DND-41 (cell line): ENCODE data around the gene CD34.

Experiments
- ATAC-seq: fragments of 200-7000 bp; cut with Tn5 transposase; 3 replicates; pipeline ENCODE4 v1.9.1; 2021; ENCODE audit warnings: low read depth; ENCODE audit not compliant: insufficient read depth
- DNase-seq: peaks from one replicate; pipeline ENCODE4 v3.0.0-alpha.2; 2020
- H2AFZ ChIP-seq: 2 replicates; pipeline ENCODE4 v1.6.0; 2012; ENCODE audit warnings: low read depth, low read length
- H3K27ac ChIP-seq: 2 replicates; pipeline ENCODE4 v1.5.1; 2012; ENCODE audit warnings: low read length, inconsistent platforms
- H3K27me3 ChIP-seq: fragments of 200-600 bp; sonication (generic); 2 replicates; pipeline ENCODE4 v1.6.0; 2012; ENCODE audit warnings: low read length, mild to moderate bottlenecking, inconsistent platforms; ENCODE audit not compliant: insufficient read depth, poor library complexity
- H3K36me3 ChIP-seq: 2 replicates; pipeline ENCODE4 v1.5.1; 2012; ENCODE audit warnings: low read length, inconsistent platforms; ENCODE audit not compliant: insufficient read depth
- H3K4me1 ChIP-seq: 2 replicates; pipeline ENCODE4 v1.5.1; 2012; ENCODE audit warnings: mild to moderate bottlenecking, low read length; ENCODE audit not compliant: insufficient read depth
- H3K4me2 ChIP-seq: 2 replicates; pipeline ENCODE4 v1.6.0; 2012; ENCODE audit warnings: mild to moderate bottlenecking, moderate library complexity, low read length, inconsistent platforms; ENCODE audit not compliant: insufficient read depth
- H3K4me3 ChIP-seq, 2 experiments: fragments of 200-600 bp in 1 of 2; shearing (Covaris generic) in 1 of 2; 2 replicates each; pipeline ENCODE4 v1.5.1; 2012 to 2016; ENCODE audit warnings: inconsistent platforms in 2 of 2, low read length in 2 of 2, mild to moderate bottlenecking in 2 of 2, low read depth in 1 of 2, moderate library complexity in 1 of 2
- H3K79me2 ChIP-seq: 2 replicates; pipeline ENCODE4 v1.6.0; 2012; ENCODE audit warnings: low read length, inconsistent platforms; ENCODE audit not compliant: insufficient read depth
- H3K9ac ChIP-seq: 2 replicates; pipeline ENCODE4 v1.6.0; 2012; ENCODE audit warnings: low read depth, mild to moderate bottlenecking, inconsistent platforms, low read length, moderate library complexity
- H3K9me3 ChIP-seq: 2 replicates; pipeline ENCODE4 v1.5.1; 2012; ENCODE audit warnings: low read length, moderate library complexity, mild to moderate bottlenecking, inconsistent platforms; ENCODE audit not compliant: insufficient read depth, severe bottlenecking
- H4K20me1 ChIP-seq: 2 replicates; pipeline ENCODE4 v1.6.0; 2012; ENCODE audit warnings: low read length; ENCODE audit not compliant: insufficient read depth
- EZH2 ChIP-seq: IDR thresholded peaks from 3 replicates; pipeline ENCODE4 v1.6.1; 2012; ENCODE audit warnings: borderline replicate concordance, low read depth, mild to moderate bottlenecking, moderate library complexity, low read length, inconsistent platforms; ENCODE audit not compliant: severe bottlenecking
- TF ChIP-seq, protein P1 (sequence below): IDR thresholded peaks from 2 replicates; pipeline ENCODE4 v1.5.1; 2012; ENCODE audit warnings: borderline replicate concordance, low read length, moderate library complexity, mild to moderate bottlenecking; ENCODE audit not compliant: poor library complexity, severe bottlenecking; ENCODE audit errors: extremely low read depth

The CD34 gene

DNA sequence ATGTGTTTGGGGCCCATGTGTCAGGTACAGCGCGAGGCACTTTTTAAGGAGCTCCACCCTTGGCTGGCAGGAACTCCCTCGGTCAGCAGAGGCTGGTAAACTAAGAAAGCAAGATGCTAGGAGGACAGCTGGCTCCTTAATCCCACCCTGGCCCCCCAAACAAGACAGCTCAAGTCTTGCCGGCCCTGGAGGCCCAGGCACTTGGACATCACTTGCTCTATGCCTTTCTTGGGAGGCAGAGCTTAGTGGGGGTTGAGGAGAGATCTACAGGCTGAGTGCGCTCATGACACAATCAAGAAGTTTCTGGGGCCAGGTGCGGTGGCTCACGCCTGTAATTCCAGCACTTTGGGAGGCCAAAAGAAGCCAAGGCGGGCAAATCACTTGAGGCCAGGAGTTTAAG is 78.1 kb downstream of the CD34 start:
- no peak overlapping the region for H2AFZ ChIP-seq
- H3K9ac ChIP-seq, result no peak overlapping the region
- H3K9me3 ChIP-seq, result no peaks in the 10 kb centered on the region
- H3K36me3 ChIP-seq, result peaks cover 66% of the 10 kb centered on the region
- peaks cover 100% of the 10 kb centered on the region for H3K79me2 ChIP-seq
- no peaks in the 10 kb centered on the region for H3K27me3 ChIP-seq
- peaks cover 98% of the 10 kb centered on the region for H4K20me1 ChIP-seq
- TF ChIP-seq, protein P1, sequence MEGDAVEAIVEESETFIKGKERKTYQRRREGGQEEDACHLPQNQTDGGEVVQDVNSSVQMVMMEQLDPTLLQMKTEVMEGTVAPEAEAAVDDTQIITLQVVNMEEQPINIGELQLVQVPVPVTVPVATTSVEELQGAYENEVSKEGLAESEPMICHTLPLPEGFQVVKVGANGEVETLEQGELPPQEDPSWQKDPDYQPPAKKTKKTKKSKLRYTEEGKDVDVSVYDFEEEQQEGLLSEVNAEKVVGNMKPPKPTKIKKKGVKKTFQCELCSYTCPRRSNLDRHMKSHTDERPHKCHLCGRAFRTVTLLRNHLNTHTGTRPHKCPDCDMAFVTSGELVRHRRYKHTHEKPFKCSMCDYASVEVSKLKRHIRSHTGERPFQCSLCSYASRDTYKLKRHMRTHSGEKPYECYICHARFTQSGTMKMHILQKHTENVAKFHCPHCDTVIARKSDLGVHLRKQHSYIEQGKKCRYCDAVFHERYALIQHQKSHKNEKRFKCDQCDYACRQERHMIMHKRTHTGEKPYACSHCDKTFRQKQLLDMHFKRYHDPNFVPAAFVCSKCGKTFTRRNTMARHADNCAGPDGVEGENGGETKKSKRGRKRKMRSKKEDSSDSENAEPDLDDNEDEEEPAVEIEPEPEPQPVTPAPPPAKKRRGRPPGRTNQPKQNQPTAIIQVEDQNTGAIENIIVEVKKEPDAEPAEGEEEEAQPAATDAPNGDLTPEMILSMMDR, result no peak
- TF ChIP-seq EZH2, result no peak
- no peak for ATAC-seq
- DNase-seq, result no peak
- no peak overlapping the region for H3K4me3 ChIP-seq
- H3K4me2 ChIP-seq, result no peak overlapping the region
- H3K4me1 ChIP-seq, result peaks cover 25% of the 10 kb centered on the region
- H3K27ac ChIP-seq, result peak overlapping the region; percentile 23; the same call in 1 of the 2 replicates

DNA sequence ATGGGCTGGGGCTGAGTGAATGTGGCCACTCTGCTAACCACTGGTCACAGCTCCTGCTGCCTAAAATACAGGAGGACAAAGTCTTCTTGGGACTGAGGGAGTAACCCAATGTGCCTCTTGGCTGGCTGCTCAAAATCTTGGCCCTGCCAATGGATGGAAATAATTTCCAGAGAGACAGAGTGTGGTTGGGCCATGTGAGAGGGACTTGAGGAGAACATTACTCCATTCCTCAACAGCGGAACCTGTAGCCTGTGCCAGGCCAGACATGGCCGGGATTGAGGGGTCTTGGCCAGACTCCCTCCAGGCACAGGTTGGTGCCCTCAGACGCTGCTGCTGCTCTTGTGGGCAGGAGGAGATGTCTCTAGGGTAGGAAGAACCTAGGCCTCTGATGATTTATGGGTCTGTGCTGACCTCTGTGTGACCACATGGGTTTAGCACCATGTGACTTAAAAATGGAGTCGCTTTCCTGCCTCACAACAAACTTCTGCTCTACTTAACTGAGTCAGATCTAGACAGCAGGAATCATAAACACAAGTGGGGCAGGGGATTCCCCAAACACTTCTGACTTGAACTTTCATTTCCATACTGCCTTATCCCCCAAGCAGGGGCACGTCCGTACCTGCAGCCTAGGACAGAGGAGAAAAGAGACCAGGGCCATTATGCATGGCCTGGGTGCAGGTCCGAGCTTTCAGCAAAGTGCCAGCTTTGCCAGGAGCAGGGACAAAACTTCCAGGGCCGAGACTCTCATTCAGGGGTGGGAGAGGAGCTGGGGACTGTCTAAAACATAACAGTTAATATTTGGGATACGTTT is 79.2 kb downstream of the CD34 start:
- no peak for TF ChIP-seq EZH2
- TF ChIP-seq, protein P1, result no peak
- no peak overlapping the region for H3K9ac ChIP-seq
- H3K27ac ChIP-seq, result peak overlapping the region; percentile 53
- ATAC-seq (no peak), DNase-seq (no peak)
- H2AFZ ChIP-seq, result no peak overlapping the region
- no peaks in the 10 kb centered on the region for H3K27me3 ChIP-seq
- H3K79me2 ChIP-seq, result peaks cover 100% of the 10 kb centered on the region
- no peak overlapping the region for H3K4me3 ChIP-seq
- no peaks in the 10 kb centered on the region for H3K9me3 ChIP-seq
- peaks cover 25% of the 10 kb centered on the region for H3K4me1 ChIP-seq
- no peak overlapping the region for H3K4me2 ChIP-seq
- peaks cover 66% of the 10 kb centered on the region for H3K36me3 ChIP-seq
- H4K20me1 ChIP-seq, result peaks cover 97% of the 10 kb centered on the region
